Measurements from ENCODE around the gene CELSR1.
"Not testable (repeated sequence)": the region's sequence is repeated elsewhere in the genome, so short reads cannot be mapped to it uniquely, and the experiment has no call there.

Gene CELSR1

GRCh38 chr22:46397951-46398350 lies 139.5 kb downstream of the CELSR1 start:
- no peak for TF ChIP-seq CTCF (IDR thresholded peaks at IDR 0.05; ENCODE audit: low read depth, low read length, missing control alignments)
- H3K4me3 ChIP-seq (replicated peaks; ENCODE audit: low read depth, low read length) = no peak overlapping the region
- DNase-seq (ENCODE audit: extremely low read depth, low read depth) = no peak

- DNase-seq (ENCODE audit: extremely low read depth, low read depth) = no peak
- no peak overlapping the region for H3K4me3 ChIP-seq (replicated peaks; ENCODE audit: low read depth, low read length)
- TF ChIP-seq CTCF (IDR thresholded peaks at IDR 0.05; ENCODE audit: low read depth, low read length, missing control alignments) = no peak
Observed at GRCh38 chr22:46397514-46397913, 139.9 kb downstream of the CELSR1 start.

- H3K4me3 ChIP-seq (replicated peaks; ENCODE audit: low read depth, low read length); DNase-seq (ENCODE audit: extremely low read depth, low read depth): not testable (repeated sequence)
Observed at GRCh38 chr22:46397049-46397448, 140.4 kb downstream of the CELSR1 start.

GRCh38 chr22:46395145-46395544 lies 142.3 kb downstream of the CELSR1 start:
- no peak for TF ChIP-seq CTCF (IDR thresholded peaks at IDR 0.05; ENCODE audit: low read depth, low read length, missing control alignments)
- H3K4me3 ChIP-seq (replicated peaks; ENCODE audit: low read depth, low read length) = no peak overlapping the region
- no peak for DNase-seq (ENCODE audit: extremely low read depth, low read depth)

GRCh38 chr22:46394622-46395021 lies 142.8 kb downstream of the CELSR1 start:
- no peak for DNase-seq (ENCODE audit: extremely low read depth, low read depth)
- no peak for TF ChIP-seq CTCF (IDR thresholded peaks at IDR 0.05; ENCODE audit: low read depth, low read length, missing control alignments)
- H3K4me3 ChIP-seq (replicated peaks; ENCODE audit: low read depth, low read length) = no peak overlapping the region

- H3K4me3 ChIP-seq (replicated peaks; ENCODE audit: low read depth, low read length) = no peak overlapping the region
- TF ChIP-seq CTCF (IDR thresholded peaks at IDR 0.05; ENCODE audit: low read depth, low read length, missing control alignments) = no peak
- DNase-seq (ENCODE audit: extremely low read depth, low read depth) = no peak
Observed at GRCh38 chr22:46393873-46394272, 143.5 kb downstream of the CELSR1 start.

GRCh38 chr22:46392137-46392844 lies 145.1 kb downstream of the CELSR1 start:
- H3K4me3 ChIP-seq (replicated peaks; ENCODE audit: low read depth, low read length) = no peak overlapping the region
- no peak for TF ChIP-seq CTCF (IDR thresholded peaks at IDR 0.05; ENCODE audit: low read depth, low read length, missing control alignments)
- DNase-seq (ENCODE audit: extremely low read depth, low read depth) = no peak
